KOPT-K1 (cell line): ENCODE results near the gene RERG.

ENCODE experiments used
- H3K27ac ChIP-seq: fragments of 200-600 bp; sonication (generic); 2 replicates; pipeline ENCODE4 v1.5.1; 2016; ENCODE audit warnings: antibody characterized with exemption, mild to moderate bottlenecking, low read depth, low read length; ENCODE audit not compliant: poor library complexity, severe bottlenecking
- H3K36me3 ChIP-seq: fragments of 200-600 bp; sonication (generic); 2 replicates; pipeline ENCODE4 v1.5.1; 2017; ENCODE audit warnings: antibody characterized with exemption, mild to moderate bottlenecking, low read length, moderate library complexity; ENCODE audit not compliant: insufficient read depth
- H3K9me3 ChIP-seq: fragments of 200-600 bp; sonication (generic); 2 replicates; pipeline ENCODE4 v1.5.1; 2017; ENCODE audit warnings: antibody characterized with exemption, low read length, mild to moderate bottlenecking; ENCODE audit not compliant: insufficient read depth, poor library complexity, severe bottlenecking

Gene RERG

GRCh38 chr12:15183821-15184220, 37.4 kb downstream of the RERG start:
- H3K36me3 ChIP-seq = no peaks in the 10 kb centered on the region
- H3K9me3 ChIP-seq = no peaks in the 10 kb centered on the region
- no peak overlapping the region for H3K27ac ChIP-seq

- H3K27ac ChIP-seq = no peak overlapping the region
- no peaks in the 10 kb centered on the region for H3K36me3 ChIP-seq
- no peaks in the 10 kb centered on the region for H3K9me3 ChIP-seq
Measured at GRCh38 chr12:15181017-15181683, 40.1 kb downstream of the RERG start.

- H3K9me3 ChIP-seq = no peaks in the 10 kb centered on the region
- no peaks in the 10 kb centered on the region for H3K36me3 ChIP-seq
- no peak overlapping the region for H3K27ac ChIP-seq
Measured at GRCh38 chr12:15180325-15180724, 40.9 kb downstream of the RERG start.

- Histone ChIP-seq H3K9me3 (no peaks in the 10 kb centered on the region), H3K36me3 (no peaks in the 10 kb centered on the region), H3K27ac (no peak overlapping the region)
Measured at GRCh38 chr12:15179672-15180071, 41.5 kb downstream of the RERG start.

- Histone ChIP-seq H3K27ac (no peak overlapping the region), H3K9me3 (no peaks in the 10 kb centered on the region), H3K36me3 (no peaks in the 10 kb centered on the region)
Measured at GRCh38 chr12:15173142-15173541, 48.1 kb downstream of the RERG start.

GRCh38 chr12:15172060-15172822, 49.0 kb downstream of the RERG start:
- no peaks in the 10 kb centered on the region for H3K9me3 ChIP-seq
- no peaks in the 10 kb centered on the region for H3K36me3 ChIP-seq
- no peak overlapping the region for H3K27ac ChIP-seq

- H3K27ac ChIP-seq = no peak overlapping the region
- H3K9me3 ChIP-seq = no peaks in the 10 kb centered on the region
- H3K36me3 ChIP-seq = no peaks in the 10 kb centered on the region
Measured at GRCh38 chr12:15171012-15171655, 50.1 kb downstream of the RERG start.

GRCh38 chr12:15168026-15168678, 53.1 kb downstream of the RERG start:
- H3K36me3 ChIP-seq = no peaks in the 10 kb centered on the region
- H3K9me3 ChIP-seq = no peaks in the 10 kb centered on the region
- H3K27ac ChIP-seq = no peak overlapping the region

GRCh38 chr12:15165012-15165659, 56.1 kb downstream of the RERG start:
- no peaks in the 10 kb centered on the region for H3K36me3 ChIP-seq
- H3K27ac ChIP-seq = no peak overlapping the region
- no peaks in the 10 kb centered on the region for H3K9me3 ChIP-seq

GRCh38 chr12:15163030-15163976, 57.9 kb downstream of the RERG start:
- Histone ChIP-seq H3K27ac (no peak overlapping the region), H3K36me3 (no peaks in the 10 kb centered on the region), H3K9me3 (no peaks in the 10 kb centered on the region)

GRCh38 chr12:15158083-15158482, 63.1 kb downstream of the RERG start:
- Histone ChIP-seq H3K9me3 (no peaks in the 10 kb centered on the region), H3K36me3 (no peaks in the 10 kb centered on the region), H3K27ac (no peak overlapping the region)

- Histone ChIP-seq H3K36me3 (no peaks in the 10 kb centered on the region), H3K9me3 (no peaks in the 10 kb centered on the region), H3K27ac (no peak overlapping the region)
Measured at GRCh38 chr12:15157269-15157671, 63.9 kb downstream of the RERG start.

GRCh38 chr12:15155271-15155670, 65.9 kb downstream of the RERG start:
- Histone ChIP-seq H3K27ac (no peak overlapping the region), H3K36me3 (no peaks in the 10 kb centered on the region), H3K9me3 (no peaks in the 10 kb centered on the region)

- H3K9me3 ChIP-seq = no peaks in the 10 kb centered on the region
- no peak overlapping the region for H3K27ac ChIP-seq
- H3K36me3 ChIP-seq = no peaks in the 10 kb centered on the region
Measured at GRCh38 chr12:15154103-15154502, 67.1 kb downstream of the RERG start.
